GM12875 (cell line): Measurements from ENCODE around the gene SVIL.
"Not testable (repeated sequence)": the region's sequence is repeated elsewhere in the genome, so short reads cannot be mapped to it uniquely, and the experiment has no call there.

Source experiments
- H3K4me3 ChIP-seq: one replicate; pipeline ENCODE4 v1.5.1; 2011; ENCODE audit warnings: low read depth, low read length, control low read depth
- CTCF ChIP-seq: IDR thresholded peaks from 2 replicates; pipeline ENCODE4 v1.5.1; 2011; ENCODE audit warnings: low read depth, mild to moderate bottlenecking, control low read depth, inconsistent platforms, low read length, moderate library complexity, borderline replicate concordance; ENCODE audit not compliant: insufficient read depth

The SVIL gene

GRCh38 chr10:29454250-29454649, 180.5 kb downstream of the SVIL start:
- H3K4me3 ChIP-seq: no peak overlapping the region
- TF ChIP-seq CTCF: no peak

- no peak overlapping the region for H3K4me3 ChIP-seq
Observed at GRCh38 chr10:29452546-29452945, 182.2 kb downstream of the SVIL start.

DNA sequence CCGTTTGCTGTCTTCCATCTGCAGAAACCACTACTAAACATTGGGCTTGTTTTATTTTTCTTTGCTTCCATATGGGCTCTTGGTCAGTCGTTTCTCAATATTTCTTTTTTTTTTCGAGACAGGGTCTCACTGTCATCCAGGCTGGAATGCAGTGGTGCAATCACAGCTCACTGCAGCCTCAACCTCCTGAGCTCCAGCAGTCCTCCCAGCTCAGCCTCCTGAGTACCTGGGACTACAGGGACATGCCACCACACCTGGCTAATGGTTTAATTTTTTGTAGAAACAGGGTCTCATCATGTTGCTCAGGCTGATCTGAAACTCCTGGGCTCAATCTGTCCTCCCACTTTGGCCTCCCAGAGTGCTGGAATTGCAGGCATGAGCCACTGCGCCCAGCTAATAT, 182.8 kb downstream of the SVIL start:
- TF ChIP-seq CTCF: no peak
- H3K4me3 ChIP-seq: no peak overlapping the region

More at GRCh38 chr10:29452546-29452945, 182.2 kb downstream of the SVIL start:
- no peak for TF ChIP-seq CTCF

GRCh38 chr10:29450405-29450804, 184.4 kb downstream of the SVIL start:
- no peak for TF ChIP-seq CTCF
- no peak overlapping the region for H3K4me3 ChIP-seq

- H3K4me3 ChIP-seq: not testable (repeated sequence)
- TF ChIP-seq CTCF: peak; percentile 72
Observed at GRCh38 chr10:29448756-29449592, 185.8 kb downstream of the SVIL start.

GRCh38 chr10:29448125-29448524, 186.6 kb downstream of the SVIL start:
- no peak overlapping the region for H3K4me3 ChIP-seq

More at GRCh38 chr10:29448125-29448524, 186.6 kb downstream of the SVIL start:
- TF ChIP-seq CTCF: no peak
